ENCODE data around the gene ZCCHC24. TPM values are rescaled to one million over a fixed set of nuclear protein-coding genes. Genes with fewer than 3 reads are reported as not detected.

The ZCCHC24 gene
- polyA plus RNA-seq, 1 of the 3 experiments (the other 2 are of a cell fraction): 15.8 TPM

DNA sequence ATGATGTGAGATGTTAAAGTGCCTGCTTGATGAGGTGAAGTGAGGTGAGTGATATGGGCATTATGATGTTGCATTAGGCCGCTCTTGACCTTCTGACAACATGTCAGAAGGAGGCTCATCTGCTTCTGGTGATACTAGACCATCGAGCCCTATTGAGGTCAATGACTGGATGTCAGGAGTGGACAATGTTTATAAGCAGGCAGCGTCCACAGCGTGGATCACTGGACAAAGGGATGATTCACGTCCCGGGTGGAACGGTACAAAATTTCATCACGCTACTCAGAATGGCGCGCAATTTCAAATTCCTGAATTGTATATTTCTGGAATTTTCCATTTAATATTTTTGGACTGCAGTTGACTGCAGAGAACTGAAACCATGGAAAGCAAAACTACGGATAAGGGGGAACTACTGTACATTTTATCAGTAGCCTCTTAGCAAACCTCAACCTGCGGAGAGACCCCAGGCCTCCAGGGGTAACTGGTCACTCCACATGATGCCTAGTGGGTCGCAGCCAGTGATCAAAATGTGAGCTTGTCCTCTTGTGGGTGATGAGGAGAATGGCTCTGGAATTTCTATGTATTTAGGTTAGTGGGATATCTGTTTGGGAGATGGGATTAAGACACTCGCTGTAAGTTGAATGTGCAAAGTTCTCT lies 5.7 kb upstream of the ZCCHC24 start:
- ChIA-PET CTCF (interaction anchor here (0.6 to 1.3 kb wide), 3 partner anchors 36 to 1956 kb away, joined by 3 read pairs; no protein-coding TSS in a partner anchor), POLR2A (no interaction called here)
- H3K27ac ChIP-seq (ENCODE audit: low read depth in 2 of 2, low read length in 1 of 2): no peak overlapping the region
- H3K4me3 ChIP-seq (ENCODE audit: low read depth in 2 of 2, low read length in 1 of 2): no peak overlapping the region
- H2AFZ ChIP-seq (ENCODE audit: low read depth): no peak overlapping the region
- no peaks in the 10 kb centered on the region for H4K20me1 ChIP-seq (ENCODE audit: insufficient read depth)
- peaks cover 8% of the 10 kb centered on the region for H3F3A ChIP-seq (replicated peaks; ENCODE audit: insufficient read depth)
- DNase-seq: no peak
- H3K9me3 ChIP-seq: no peaks in the 10 kb centered on the region
- no peaks in the 10 kb centered on the region for H3K79me2 ChIP-seq (ENCODE audit: insufficient read depth)
- no peak overlapping the region for H3K4me2 ChIP-seq
- H3K27me3 ChIP-seq (ENCODE audit: insufficient read depth): no peaks in the 10 kb centered on the region
- peaks cover 10 to 20% of the 10 kb centered on the region in 2 experiments; a peak in 3 of 4 replicates for H3K4me1 ChIP-seq (ENCODE audit: control insufficient read depth in 1 of 2, insufficient read depth in 2 of 2, low read depth in 1 of 2, low read length in 1 of 2)
- no peaks in the 10 kb centered on the region for H3K9me2 ChIP-seq
- TF ChIP-seq GABPA (IDR thresholded peaks at IDR 0.05; ENCODE audit: low read depth) (no peak), FOSL2 (IDR thresholded peaks at IDR 0.05; ENCODE audit: borderline replicate concordance, low read depth) (no peak), CHD2 (IDR thresholded peaks at IDR 0.05; ENCODE audit: low read length, partially characterized antibody) (no peak), NFIC (IDR thresholded peaks at IDR 0.05; ENCODE audit: borderline replicate concordance) (no peak), NRF1 (IDR thresholded peaks at IDR 0.05; ENCODE audit: low read depth, low read length) (no peak), SIN3A (IDR thresholded peaks at IDR 0.05; ENCODE audit: borderline replicate concordance, low read depth, low read length) (no peak), MXI1 (IDR thresholded peaks at IDR 0.05; ENCODE audit: low read depth, low read length) (no peak), TAF1 (IDR thresholded peaks at IDR 0.05; ENCODE audit: borderline replicate concordance, low read depth, low read length) (no peak), YY1 (IDR thresholded peaks at IDR 0.05; ENCODE audit: low read depth) (no peak), FOXJ3 (CRISPR knock-in tag; IDR thresholded peaks at IDR 0.05) (no peak), SMC3 (IDR thresholded peaks at IDR 0.05; ENCODE audit: low read depth, low read length) (no peak), RXRA (IDR thresholded peaks at IDR 0.05; ENCODE audit: borderline replicate concordance, low read depth) (no peak), POLR2AphosphoS5 (IDR thresholded peaks at IDR 0.05; ENCODE audit: low read depth, low read length) (no peak), USF1 (IDR thresholded peaks at IDR 0.05; ENCODE audit: borderline replicate concordance, low read depth) (no peak)
- TF ChIP-seq, protein P1, sequence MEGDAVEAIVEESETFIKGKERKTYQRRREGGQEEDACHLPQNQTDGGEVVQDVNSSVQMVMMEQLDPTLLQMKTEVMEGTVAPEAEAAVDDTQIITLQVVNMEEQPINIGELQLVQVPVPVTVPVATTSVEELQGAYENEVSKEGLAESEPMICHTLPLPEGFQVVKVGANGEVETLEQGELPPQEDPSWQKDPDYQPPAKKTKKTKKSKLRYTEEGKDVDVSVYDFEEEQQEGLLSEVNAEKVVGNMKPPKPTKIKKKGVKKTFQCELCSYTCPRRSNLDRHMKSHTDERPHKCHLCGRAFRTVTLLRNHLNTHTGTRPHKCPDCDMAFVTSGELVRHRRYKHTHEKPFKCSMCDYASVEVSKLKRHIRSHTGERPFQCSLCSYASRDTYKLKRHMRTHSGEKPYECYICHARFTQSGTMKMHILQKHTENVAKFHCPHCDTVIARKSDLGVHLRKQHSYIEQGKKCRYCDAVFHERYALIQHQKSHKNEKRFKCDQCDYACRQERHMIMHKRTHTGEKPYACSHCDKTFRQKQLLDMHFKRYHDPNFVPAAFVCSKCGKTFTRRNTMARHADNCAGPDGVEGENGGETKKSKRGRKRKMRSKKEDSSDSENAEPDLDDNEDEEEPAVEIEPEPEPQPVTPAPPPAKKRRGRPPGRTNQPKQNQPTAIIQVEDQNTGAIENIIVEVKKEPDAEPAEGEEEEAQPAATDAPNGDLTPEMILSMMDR (IDR thresholded peaks at IDR 0.05): no peak
- TF ChIP-seq, protein P2, sequence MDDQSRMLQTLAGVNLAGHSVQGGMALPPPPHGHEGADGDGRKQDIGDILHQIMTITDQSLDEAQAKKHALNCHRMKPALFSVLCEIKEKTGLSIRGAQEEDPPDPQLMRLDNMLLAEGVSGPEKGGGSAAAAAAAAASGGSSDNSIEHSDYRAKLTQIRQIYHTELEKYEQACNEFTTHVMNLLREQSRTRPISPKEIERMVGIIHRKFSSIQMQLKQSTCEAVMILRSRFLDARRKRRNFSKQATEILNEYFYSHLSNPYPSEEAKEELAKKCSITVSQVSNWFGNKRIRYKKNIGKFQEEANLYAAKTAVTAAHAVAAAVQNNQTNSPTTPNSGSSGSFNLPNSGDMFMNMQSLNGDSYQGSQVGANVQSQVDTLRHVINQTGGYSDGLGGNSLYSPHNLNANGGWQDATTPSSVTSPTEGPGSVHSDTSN (IDR thresholded peaks at IDR 0.05): no peak
- 92% methylated on average over 14 of the region's 14 CpGs for WGBS (ENCODE audit: low lambda C conversion rate)
- no peak overlapping the region for H3K9ac ChIP-seq
- H3K36me3 ChIP-seq (replicated peaks in 1 of 2; ENCODE audit: control insufficient read depth in 1 of 2, insufficient read depth in 2 of 2, low read length in 1 of 2): no peaks in the 10 kb centered on the region

Data from SK-N-SH (cell line).